Colonic mucosa (tissue), 4 donors: Measurements from ENCODE around the gene STARD3. TPM values are rescaled to one million over a fixed set of nuclear protein-coding genes. Genes with fewer than 3 reads are reported as not detected.

Experiments used
- DNase-seq: peaks from one replicate; pipeline ENCODE4 v3.0.0-alpha.2; 2020
- H3K27ac ChIP-seq: fragments of 200-600 bp; one replicate; pipeline ENCODE4 v1.8.0; 2021
- H3K27me3 ChIP-seq: fragments of 200-600 bp; one replicate; pipeline ENCODE4 v1.8.0; 2021
- H3K36me3 ChIP-seq: fragments of 200-600 bp; one replicate; pipeline ENCODE4 v1.8.0; 2021
- H3K4me1 ChIP-seq: fragments of 200-600 bp; one replicate; pipeline ENCODE4 v1.8.0; 2021; ENCODE audit warnings: mild to moderate bottlenecking
- H3K4me3 ChIP-seq: fragments of 200-600 bp; one replicate; pipeline ENCODE4 v1.8.0; 2021
- H3K9ac ChIP-seq, 2 donors: one replicate each; pipeline ENCODE4 v1.7.0; 2013; ENCODE audit warnings: control low read depth in 2 of 2, low read depth in 2 of 2, low read length in 2 of 2
- H3K9me3 ChIP-seq: fragments of 200-600 bp; one replicate; pipeline ENCODE4 v1.8.0; 2021
- CTCF ChIP-seq: fragments of 200-600 bp; IDR thresholded peaks from one replicate; pipeline ENCODE4 v1.8.0; 2022; ENCODE audit warnings: antibody characterized with exemption, mild to moderate bottlenecking
- intact Hi-C: fragments of 100-400 bp; cut with DNase I; formaldehyde crosslinking; loops from one replicate; pipeline ENCODE4 v1.14.1; 2022
- total RNA-seq, 2 donors: library from RNA; stranded (reverse); fragmentation: NEBNext Ultra II Directional in 1 of 2; extraction: Animal tissue kit (Norgen Biotek cat#: 25700) in 1 of 2; gene quantifications; one replicate each; pipeline ENCODE4 v1.2.1, GENCODE V29; 2021
- donor health status: healthy.
- donor health status: DM: no; HTN: no; CAD: no.
- donor health status: DM: no; HTN: no; CAD: no.

STARD3 gene
- total RNA-seq, 2 donors from 2014 or later: 30.0 to 41.3 TPM

- no peak for TF ChIP-seq CTCF
- H3K27me3 ChIP-seq: no peaks in the 10 kb centered on the region
- no peak for DNase-seq
- intact Hi-C loops: no loop called here
- H3K9me3 ChIP-seq: no peaks in the 10 kb centered on the region
- no peak overlapping the region for H3K27ac ChIP-seq
- no peak overlapping the region for H3K9ac ChIP-seq
- H3K4me1 ChIP-seq: peaks cover 9% of the 10 kb centered on the region
- H3K36me3 ChIP-seq: no peaks in the 10 kb centered on the region
- no peak overlapping the region for H3K4me3 ChIP-seq
These were observed 46.5 kb downstream of the STARD3 start for GRCh38 chr17:39683295-39683939.

GRCh38 chr17:39684369-39685192 is 47.6 kb downstream of the STARD3 start:
- H3K4me1 ChIP-seq: peaks cover 5% of the 10 kb centered on the region
- H3K9me3 ChIP-seq: no peaks in the 10 kb centered on the region
- H3K9ac ChIP-seq: no peak overlapping the region
- intact Hi-C loops: no loop called here
- H3K4me3 ChIP-seq: no peak overlapping the region
- TF ChIP-seq CTCF: no peak
- H3K36me3 ChIP-seq: no peaks in the 10 kb centered on the region
- H3K27ac ChIP-seq: no peak overlapping the region
- H3K27me3 ChIP-seq: no peaks in the 10 kb centered on the region
- no peak for DNase-seq

GRCh38 chr17:39687101-39687545 is 50.2 kb downstream of the STARD3 start:
- intact Hi-C loops: no loop called here
- no peaks in the 10 kb centered on the region for H3K27me3 ChIP-seq
- peak overlapping the region; percentile 76 for H3K4me3 ChIP-seq
- no peak for DNase-seq
- no peaks in the 10 kb centered on the region for H3K4me1 ChIP-seq
- no peaks in the 10 kb centered on the region for H3K9me3 ChIP-seq
- TF ChIP-seq CTCF: no peak
- peak overlapping the region in 1 of 2 donors; percentile 84 for H3K9ac ChIP-seq
- peak overlapping the region; percentile 98 for H3K27ac ChIP-seq
- H3K36me3 ChIP-seq: no peaks in the 10 kb centered on the region

GRCh38 chr17:39687546-39688474 is 50.9 kb downstream of the STARD3 start, which contains the start of gene PGAP3:
Gene PGAP3, minus strand, starts transcription at chr17:39688057. Its CDS starts 43 bp downstream, at chr17:39688014.
- no peak for TF ChIP-seq CTCF
- peak within 1 kb of the TSS; percentile 76 for H3K4me3 ChIP-seq
- no peaks in the 10 kb centered on the region for H3K27me3 ChIP-seq
- intact Hi-C loops: no loop called here
- peak within 1 kb of the TSS; percentile 98 for H3K27ac ChIP-seq
- no peaks in the 10 kb centered on the region for H3K9me3 ChIP-seq
- peak within 1 kb of the TSS; percentile 70 to 84 for H3K9ac ChIP-seq
- peak; percentile 92 for DNase-seq
- H3K36me3 ChIP-seq: no peaks in the 10 kb centered on the region
- no peaks in the 10 kb centered on the region for H3K4me1 ChIP-seq

GRCh38 chr17:39688475-39688835 is 51.5 kb downstream of the STARD3 start:
- Histone ChIP-seq H3K4me3 (peak overlapping the region; percentile 76), H3K27ac (peak overlapping the region; percentile 98), H3K27me3 (no peaks in the 10 kb centered on the region), H3K36me3 (no peaks in the 10 kb centered on the region), H3K9me3 (no peaks in the 10 kb centered on the region), H3K9ac (peak overlapping the region in 1 of 2 donors; percentile 84), H3K4me1 (no peaks in the 10 kb centered on the region)
- no peak for DNase-seq
- no peak for TF ChIP-seq CTCF
- intact Hi-C loops: no loop called here
